IMR-90 (cell line): ENCODE data around the gene ZNF497. TPM values are rescaled to one million over a fixed set of nuclear protein-coding genes. Genes with fewer than 3 reads are reported as not detected.

Experiments used
- ATAC-seq: fragments of 200-7000 bp; cut with Tn5 transposase; 2 replicates; pipeline ENCODE4 v1.9.1; 2020; ENCODE audit warnings: low read depth, mild to moderate bottlenecking, moderate library complexity
- BruUV-seq: library from RNA; stranded (reverse); fragments of 400-500 nt; replicated peaks from 2 replicates; lab custom pipeline; 2021; lab: Mats Ljungman, UMichigan
- CTCF ChIA-PET: fragments of 300-600 bp; formaldehyde crosslinking; extraction: SDS; loops from one replicate; lab custom pipeline; 2021; ENCODE audit warnings: antibody characterized with exemption; lab: Yijun Ruan, JAX
- POLR2A ChIA-PET: fragments of 300-600 bp; sonication (Branson Sonifier 250); formaldehyde crosslinking; loops from one replicate; lab custom pipeline; 2022; ENCODE audit warnings: antibody characterized with exemption; ENCODE audit not compliant: unreplicated experiment; lab: Charles Lee
- DNase-seq: peaks from one replicate; pipeline ENCODE4 v3.0.0; 2013
- H2AFZ ChIP-seq: replicated peaks from 2 replicates; pipeline ENCODE3; 2013; ENCODE audit warnings: low read length, mild to moderate bottlenecking; ENCODE audit not compliant: poor library complexity
- H2AK5ac ChIP-seq: 2 replicates; pipeline ENCODE4 v1.6.1; 2013; ENCODE audit warnings: low read depth, low read length, inconsistent platforms
- H2AK9ac ChIP-seq: replicated peaks from 2 replicates; pipeline ENCODE3; 2013; ENCODE audit warnings: mild to moderate bottlenecking, low read depth, low read length, moderate library complexity; ENCODE audit not compliant: poor library complexity
- H2BK120ac ChIP-seq: 2 replicates; pipeline ENCODE4 v1.6.1; 2013; ENCODE audit warnings: low read depth, low read length, inconsistent platforms
- H2BK15ac ChIP-seq: 3 replicates; pipeline ENCODE4 v1.6.1; 2013; ENCODE audit warnings: low read depth, low read length, inconsistent platforms
- H2BK20ac ChIP-seq: 2 replicates; pipeline ENCODE4 v1.6.1; 2013; ENCODE audit warnings: low read depth, mild to moderate bottlenecking, inconsistent platforms, low read length, moderate library complexity
- H2BK5ac ChIP-seq: 2 replicates; pipeline ENCODE4 v1.6.1; 2013; ENCODE audit warnings: mild to moderate bottlenecking, low read depth, low read length, inconsistent platforms; ENCODE audit not compliant: poor library complexity, severe bottlenecking
- H3K14ac ChIP-seq: replicated peaks from 2 replicates; pipeline ENCODE4 v1.6.1; 2013; ENCODE audit warnings: low read depth, low read length, inconsistent platforms
- H3K18ac ChIP-seq: 2 replicates; pipeline ENCODE4 v1.6.1; 2013; ENCODE audit warnings: low read depth, low read length, control low read depth
- H3K23ac ChIP-seq: 2 replicates; pipeline ENCODE4 v1.6.1; 2013; ENCODE audit warnings: low read depth, low read length, inconsistent platforms
- H3K27ac ChIP-seq: 2 replicates; pipeline ENCODE4 v1.5.1; 2013; ENCODE audit warnings: mild to moderate bottlenecking, control low read depth, low read length; ENCODE audit not compliant: insufficient read depth
- H3K27me3 ChIP-seq: 2 replicates; pipeline ENCODE4 v1.6.1; 2013; ENCODE audit warnings: low read length; ENCODE audit not compliant: control insufficient read depth, insufficient read depth
- H3K36me3 ChIP-seq: 2 replicates; pipeline ENCODE4 v1.6.1; 2013; ENCODE audit warnings: low read length, mixed read lengths; ENCODE audit not compliant: control insufficient read depth, insufficient read depth
- H3K4ac ChIP-seq: 2 replicates; pipeline ENCODE4 v1.6.1; 2013; ENCODE audit warnings: low read depth, low read length, inconsistent platforms
- H3K4me1 ChIP-seq: 2 replicates; pipeline ENCODE4 v1.6.1; 2013; ENCODE audit warnings: low read length, mixed read lengths; ENCODE audit not compliant: control insufficient read depth, insufficient read depth
- H3K4me2 ChIP-seq: 2 replicates; pipeline ENCODE4 v1.6.1; 2013; ENCODE audit warnings: low read depth, mild to moderate bottlenecking, control low read depth, low read length, moderate library complexity
- H3K4me3 ChIP-seq: 2 replicates; pipeline ENCODE4 v1.5.1; 2013; ENCODE audit warnings: low read depth, mild to moderate bottlenecking, control low read depth, low read length, moderate library complexity; ENCODE audit not compliant: insufficient read depth
- H3K56ac ChIP-seq: 2 replicates; pipeline ENCODE4 v1.6.1; 2013; ENCODE audit warnings: low read length, inconsistent platforms; ENCODE audit not compliant: insufficient read depth; ENCODE audit errors: extremely low read depth
- H3K79me1 ChIP-seq, 2 experiments: 2 replicates each; pipeline ENCODE4 v1.6.1; 2013; ENCODE audit warnings: low read length in 2 of 2, inconsistent platforms in 1 of 2, low read depth in 1 of 2
- H3K9ac ChIP-seq: 2 replicates; pipeline ENCODE4 v1.6.1; 2013; ENCODE audit warnings: low read depth, low read length, control low read depth
- H3K9me1 ChIP-seq: 2 replicates; pipeline ENCODE4 v1.6.1; 2013; ENCODE audit warnings: low read length, inconsistent platforms; ENCODE audit not compliant: insufficient read depth
- H3K9me3 ChIP-seq: 2 replicates; pipeline ENCODE4 v1.6.1; 2013; ENCODE audit warnings: low read length; ENCODE audit not compliant: control insufficient read depth, insufficient read depth
- H4K20me1 ChIP-seq: 2 replicates; pipeline ENCODE4 v1.6.1; 2013; ENCODE audit warnings: low read length, inconsistent platforms; ENCODE audit not compliant: insufficient read depth
- H4K5ac ChIP-seq: 2 replicates; pipeline ENCODE4 v1.6.1; 2013; ENCODE audit warnings: mild to moderate bottlenecking, low read depth, low read length, control low read depth
- H4K8ac ChIP-seq, 2 experiments: 2 replicates each; pipeline ENCODE4 v1.6.1; 2013; ENCODE audit warnings: low read depth in 2 of 2, low read length in 2 of 2, control low read depth in 1 of 2, inconsistent platforms in 1 of 2
- H4K91ac ChIP-seq: 2 replicates; pipeline ENCODE4 v1.6.1; 2013; ENCODE audit warnings: low read depth, low read length, inconsistent platforms; ENCODE audit not compliant: insufficient read depth
- BHLHE40 ChIP-seq: fragments of 150-350 bp; IDR thresholded peaks from 2 replicates; pipeline ENCODE4 v1.6.1; 2016; ENCODE audit warnings: mild to moderate bottlenecking, low read depth, low read length
- CEBPB ChIP-seq: IDR thresholded peaks from 2 replicates; pipeline ENCODE4 v1.6.1; 2012; ENCODE audit warnings: low read depth, low read length, improper control_type of control experiment
- CHD1 ChIP-seq: IDR thresholded peaks from 2 replicates; pipeline ENCODE4 v1.6.1; 2012; ENCODE audit warnings: low read depth, low read length, improper control_type of control experiment
- CTCF ChIP-seq: conservative IDR thresholded peaks from 2 replicates; pipeline ENCODE4 v1.5.1; 2012; ENCODE audit warnings: mild to moderate bottlenecking, low read depth, low read length, improper control_type of control experiment
- MAZ ChIP-seq: IDR thresholded peaks from 2 replicates; pipeline ENCODE4 v1.6.1; 2012; ENCODE audit warnings: low read depth, mild to moderate bottlenecking, low read length, improper control_type of control experiment, moderate library complexity, borderline replicate concordance
- MXI1 ChIP-seq: IDR thresholded peaks from 2 replicates; pipeline ENCODE4 v1.6.1; 2012; ENCODE audit warnings: low read depth, mild to moderate bottlenecking, low read length, moderate library complexity, borderline replicate concordance
- POLR2A ChIP-seq: IDR thresholded peaks from 2 replicates; pipeline ENCODE4 v1.6.1; 2012; ENCODE audit warnings: mild to moderate bottlenecking, low read depth, low read length
- RAD21 ChIP-seq: IDR thresholded peaks from 2 replicates; pipeline ENCODE4 v1.6.1; 2012; ENCODE audit warnings: low read length, improper control_type of control experiment
- RFX5 ChIP-seq: IDR thresholded peaks from 2 replicates; pipeline ENCODE4 v1.8.0; 2012; ENCODE audit warnings: low read depth, mild to moderate bottlenecking, low read length, moderate library complexity
- USF2 ChIP-seq: fragments of 150-350 bp; IDR thresholded peaks from 2 replicates; pipeline ENCODE4 v1.6.1; 2017; ENCODE audit warnings: mild to moderate bottlenecking, antibody characterized with exemption, low read length, low read depth
- WGBS, 2 experiments: methylation state at CpG; one replicate each; pipeline versions ENCODE4 v1.1.5 to v1.1.7; 2013; ENCODE audit warnings: missing lambda C conversion rate in 2 of 2; ENCODE audit not compliant: insufficient read length in 1 of 2; ENCODE audit errors: extremely low coverage in 2 of 2; 5-methylcytosine and 5-hydroxymethylcytosine counted together
- dilution Hi-C: fragments of 300-500 bp; cut with HindIII; formaldehyde crosslinking; loops from one replicate; pipeline ENCODE4 v1.14.3; 2018; ENCODE audit warnings: low sequenced_read_pairs; ENCODE audit not compliant: unreplicated experiment
- in situ Hi-C: fragments of 300-500 bp; cut with MboI; formaldehyde crosslinking; loops from 3 replicates; pipeline ENCODE4 v1.14.3; 2019; ENCODE audit warnings: low sequenced_read_pairs, inconsistent platforms, mixed read lengths
- intact Hi-C: fragments of 100-400 bp; cut with micrococcal nuclease; formaldehyde crosslinking; loops from 2 replicates; pipeline ENCODE4 v1.10.0; 2022
- polyA plus RNA-seq, 3 experiments: library from polyadenylated mRNA; depleted of rRNA; stranded (reverse); fragments of >200 nt; gene quantifications; 2 replicates each; pipeline ENCODE4 v1.2.3, GENCODE V29; 2012; ENCODE audit warnings: low replicate concordance in 1 of 3
- total RNA-seq: library from RNA; depleted of rRNA; stranded (reverse); fragments of >200 nt; gene quantifications from 2 replicates; pipeline ENCODE4 v1.2.3, GENCODE V29; 2012

The ZNF497 gene
- total and polyA plus RNA-seq, 2 of the 4 experiments (the other 2 are of a cell fraction): 0.18 to 0.24 TPM

- whole genome bisulfite sequencing, 2 experiments: 1% methylated on average over 48 of the region's 80 CpGs; no CpG with 5 or more reads in 1 of the 2 experiments
- CTCF ChIA-PET: no interaction called here
- Histone ChIP-seq H3K27me3 (no peaks in the 10 kb centered on the region), H3K9ac (peak overlapping the region; percentile 60), H3K27ac (peak overlapping the region; percentile 19; the same call in 1 of the 2 replicates), H2BK120ac (peak overlapping the region; percentile 34; the same call in 1 of the 2 replicates), H3K9me3 (no peaks in the 10 kb centered on the region), H2BK5ac (peak overlapping the region; percentile 48), H3K4me2 (peak overlapping the region; percentile 93), H3K14ac (peak overlapping the region; percentile 86), H2AFZ (peak overlapping the region; percentile 99), H3K36me3 (no peaks in the 10 kb centered on the region), H3K4me1 (peaks cover 5% of the 10 kb centered on the region), H2BK20ac (no peak overlapping the region), H2AK5ac (peak overlapping the region; percentile 88; the same call in 1 of the 2 replicates), H4K20me1 (no peaks in the 10 kb centered on the region), H2BK15ac (no peak overlapping the region), H3K56ac (no peak overlapping the region), H3K4ac (peak overlapping the region; percentile 81), H4K8ac (peak overlapping the region; percentile 79 to 94; a peak in 3 of 4 replicates), H3K23ac (peak overlapping the region; percentile 95), H3K18ac (no peak overlapping the region), H3K4me3 (peak overlapping the region; percentile 66), H3K9me1 (no peaks in the 10 kb centered on the region), H4K91ac (peak overlapping the region; percentile 82), H2AK9ac (peak overlapping the region; percentile 95), H3K79me1 (peaks cover 0 to 10% of the 10 kb centered on the region in 2 experiments; a peak in 2 of 4 replicates), H4K5ac (peak overlapping the region; percentile 51)
- in situ Hi-C loops (no loop called here), intact Hi-C loops (no loop called here), dilution Hi-C loops (no loop called here)
- no TSS peak for BruUV-seq
- DNase-seq: peak; percentile 99
- POLR2A ChIA-PET: no interaction called here
- no peak; the same call in 1 of the 2 replicates for TF ChIP-seq CTCF
- TF ChIP-seq RFX5: peak; percentile 94
- TF ChIP-seq BHLHE40: peak; percentile 84
- peak; percentile 89 for TF ChIP-seq POLR2A
- TF ChIP-seq USF2: peak; percentile 50
- TF ChIP-seq CHD1: no peak
- peak; percentile 77; the same call in 1 of the 2 replicates for TF ChIP-seq MXI1
- peak; percentile 92 for TF ChIP-seq MAZ
- peak; percentile 69; the same call in 1 of the 2 replicates for TF ChIP-seq CEBPB
- no peak for TF ChIP-seq RAD21
- ATAC-seq: peak; percentile 99
These were observed 38.6 kb upstream of the ZNF497 start for GRCh38 chr19:58400916-58401839.
